ENCODE measurements around the gene BLM. TPM values are rescaled to one million over a fixed set of nuclear protein-coding genes. Genes with fewer than 3 reads are reported as not detected.

Gene BLM
- polyA plus RNA-seq, 1 of the 3 experiments (the other 2 are of a cell fraction), result 2.7 TPM

- ChIA-PET POLR2A (no interaction called here), CTCF (interaction anchor here (0.5 to 1.2 kb wide), 5 partner anchors 17 to 889 kb away, joined by 3 to 5 read pairs (median 3); no protein-coding TSS in a partner anchor)
- Histone ChIP-seq H3K9ac (no peak overlapping the region), H3K9me2 (no peaks in the 10 kb centered on the region), H3K36me3 (replicated peaks in 1 of 2; ENCODE audit: control insufficient read depth in 1 of 2, insufficient read depth in 2 of 2, low read length in 1 of 2) (no peaks in the 10 kb centered on the region), H3K4me1 (ENCODE audit: control insufficient read depth in 1 of 2, insufficient read depth in 2 of 2, low read depth in 1 of 2, low read length in 1 of 2) (peaks cover 6 to 11% of the 10 kb centered on the region in 2 experiments; a peak in 2 of 4 replicates), H3K4me3 (ENCODE audit: low read depth in 2 of 2, low read length in 1 of 2) (no peak overlapping the region), H2AFZ (ENCODE audit: low read depth) (no peak overlapping the region), H3K27me3 (ENCODE audit: insufficient read depth) (no peaks in the 10 kb centered on the region), H3K9me3 (no peaks in the 10 kb centered on the region), H4K20me1 (ENCODE audit: insufficient read depth) (no peaks in the 10 kb centered on the region), H3K4me2 (no peak overlapping the region), H3K27ac (ENCODE audit: low read depth in 2 of 2, low read length in 1 of 2) (peak overlapping the region in 1 of 2 experiments; percentile 23; a peak in 2 of 4 replicates), H3K79me2 (ENCODE audit: insufficient read depth) (no peaks in the 10 kb centered on the region), H3F3A (replicated peaks; ENCODE audit: insufficient read depth) (peaks cover 5% of the 10 kb centered on the region)
- DNase-seq, result no peak
- 92% methylated on average over 18 of the region's 18 CpGs for WGBS (ENCODE audit: low lambda C conversion rate)
- no peak for TF ChIP-seq EP300 (IDR thresholded peaks at IDR 0.05; ENCODE audit: borderline replicate concordance in 1 of 2, low read depth in 1 of 2, low read length in 1 of 2)
- no peak for TF ChIP-seq YY1 (IDR thresholded peaks at IDR 0.05; ENCODE audit: low read depth)
- TF ChIP-seq NFIC (IDR thresholded peaks at IDR 0.05; ENCODE audit: borderline replicate concordance), result no peak
- TF ChIP-seq FOSL2 (IDR thresholded peaks at IDR 0.05; ENCODE audit: borderline replicate concordance, low read depth), result no peak
- TF ChIP-seq TEAD4 (IDR thresholded peaks at IDR 0.05; ENCODE audit: borderline replicate concordance, insufficient read depth), result no peak
- no peak for TF ChIP-seq NRF1 (IDR thresholded peaks at IDR 0.05; ENCODE audit: low read depth, low read length)
- no peak for TF ChIP-seq MAX (IDR thresholded peaks at IDR 0.05; ENCODE audit: low read depth)
- TF ChIP-seq REST (IDR thresholded peaks at IDR 0.05; ENCODE audit: low read depth, low read length), result no peak
- TF ChIP-seq CHD2 (IDR thresholded peaks at IDR 0.05; ENCODE audit: low read length, partially characterized antibody), result no peak
- no peak for TF ChIP-seq RFX5 (IDR thresholded peaks at IDR 0.05; ENCODE audit: low read length)
- TF ChIP-seq SMC3 (IDR thresholded peaks at IDR 0.05; ENCODE audit: low read depth, low read length), result no peak
- TF ChIP-seq GABPA (IDR thresholded peaks at IDR 0.05; ENCODE audit: low read depth), result no peak
- no peak for TF ChIP-seq RAD21 (IDR thresholded peaks at IDR 0.05; ENCODE audit: low read length)
- TF ChIP-seq IRF3 (IDR thresholded peaks at IDR 0.05; ENCODE audit: low read depth, low read length), result no peak
- no peak for TF ChIP-seq TAF1 (IDR thresholded peaks at IDR 0.05; ENCODE audit: borderline replicate concordance, low read depth, low read length)
- TF ChIP-seq POLR2AphosphoS5 (IDR thresholded peaks at IDR 0.05; ENCODE audit: low read depth, low read length), result no peak
- TF ChIP-seq JUND (IDR thresholded peaks at IDR 0.05), result no peak
- no peak for TF ChIP-seq RXRA (IDR thresholded peaks at IDR 0.05; ENCODE audit: borderline replicate concordance, low read depth)
- no peak for TF ChIP-seq CTCF (IDR thresholded peaks at IDR 0.05)
- no peak for TF ChIP-seq MXI1 (IDR thresholded peaks at IDR 0.05; ENCODE audit: low read depth, low read length)
Observed at GRCh38 chr15:90840157-90840855, 123.2 kb downstream of the BLM start.

Measured in SK-N-SH (cell line).